Tibial artery (tissue), 4 donors: ENCODE measurements around the gene SNX2.

Source experiments
- DNase-seq, 2 donors: peaks; one replicate each; pipeline ENCODE4 v3.0.0-alpha.2; 2019
- H3K27ac ChIP-seq, 2 donors: fragments of 200-600 bp; sonication (generic) in 1 of 2; 1 replicate in 1 of 2; 2 replicates in 1 of 2; pipeline ENCODE4 v1.5.1; 2018 to 2019; ENCODE audit warnings: mild to moderate bottlenecking in 1 of 2
- H3K27me3 ChIP-seq, 2 donors: fragments of 200-600 bp; sonication (generic) in 1 of 2; one replicate each; pipeline versions ENCODE4 v1.5.1 to v1.6.0; 2016 to 2019
- H3K36me3 ChIP-seq, 3 donors: fragments of 200-600 bp; sonication (generic) in 2 of 3; one replicate each; pipeline ENCODE4 v1.5.1; 2016 to 2019; ENCODE audit warnings: mild to moderate bottlenecking in 2 of 3
- H3K4me1 ChIP-seq, 4 donors: fragments of 200-600 bp; sonication (generic) in 2 of 4; 1 replicate in 3 of 4; 2 replicates in 1 of 4; pipeline ENCODE4 v1.5.1; 2016 to 2019
- H3K4me3 ChIP-seq, 2 donors: fragments of 200-600 bp; sonication (generic) in 1 of 2; 1 replicate in 1 of 2; 2 replicates in 1 of 2; pipeline ENCODE4 v1.5.1; 2018 to 2019; ENCODE audit warnings: mild to moderate bottlenecking in 2 of 2
- H3K9me3 ChIP-seq, 3 donors: fragments of 200-600 bp; sonication (generic) in 1 of 3; one replicate each; pipeline ENCODE4 v1.5.1; 2016 to 2019
- intact Hi-C: fragments of 100-400 bp; cut with DNase I; formaldehyde crosslinking; loops from one replicate; pipeline ENCODE4 v1.15.0; 2023; ENCODE audit warnings: low total_unique reads
- TF ChIP-seq, protein P1 (sequence below), 2 experiments: fragments of 200-600 bp in 1 of 2; fragments of 450-650 bp in 1 of 2; IDR thresholded peaks; one replicate each; pipeline ENCODE4 v1.5.1; 2017 to 2019; ENCODE audit warnings: antibody characterized with exemption in 2 of 2, mild to moderate bottlenecking in 1 of 2, moderate library complexity in 1 of 2

Gene SNX2

DNA sequence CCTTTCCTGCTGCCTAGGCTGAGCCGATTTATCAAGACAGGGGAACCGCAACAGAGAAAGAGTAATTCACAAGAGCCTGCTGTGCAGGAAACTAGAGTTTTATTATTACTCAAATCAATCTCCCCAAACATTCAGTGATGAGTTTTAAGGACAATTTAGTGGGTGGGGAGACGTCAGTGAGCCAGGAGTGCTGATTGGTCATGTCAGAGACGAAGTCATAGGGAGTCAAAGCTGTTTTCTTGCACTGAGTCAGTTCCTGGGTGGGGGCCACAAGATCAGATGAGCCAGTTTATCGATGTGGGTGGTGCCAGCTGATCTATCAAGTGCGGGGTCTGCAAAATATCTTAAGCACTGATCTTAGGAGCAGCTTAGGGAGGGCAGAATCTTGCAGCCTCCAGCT, 89.5 kb downstream of the SNX2 start:
- intact Hi-C loops = no loop called here
- no peak for DNase-seq
- TF ChIP-seq, protein P1, sequence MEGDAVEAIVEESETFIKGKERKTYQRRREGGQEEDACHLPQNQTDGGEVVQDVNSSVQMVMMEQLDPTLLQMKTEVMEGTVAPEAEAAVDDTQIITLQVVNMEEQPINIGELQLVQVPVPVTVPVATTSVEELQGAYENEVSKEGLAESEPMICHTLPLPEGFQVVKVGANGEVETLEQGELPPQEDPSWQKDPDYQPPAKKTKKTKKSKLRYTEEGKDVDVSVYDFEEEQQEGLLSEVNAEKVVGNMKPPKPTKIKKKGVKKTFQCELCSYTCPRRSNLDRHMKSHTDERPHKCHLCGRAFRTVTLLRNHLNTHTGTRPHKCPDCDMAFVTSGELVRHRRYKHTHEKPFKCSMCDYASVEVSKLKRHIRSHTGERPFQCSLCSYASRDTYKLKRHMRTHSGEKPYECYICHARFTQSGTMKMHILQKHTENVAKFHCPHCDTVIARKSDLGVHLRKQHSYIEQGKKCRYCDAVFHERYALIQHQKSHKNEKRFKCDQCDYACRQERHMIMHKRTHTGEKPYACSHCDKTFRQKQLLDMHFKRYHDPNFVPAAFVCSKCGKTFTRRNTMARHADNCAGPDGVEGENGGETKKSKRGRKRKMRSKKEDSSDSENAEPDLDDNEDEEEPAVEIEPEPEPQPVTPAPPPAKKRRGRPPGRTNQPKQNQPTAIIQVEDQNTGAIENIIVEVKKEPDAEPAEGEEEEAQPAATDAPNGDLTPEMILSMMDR (IDR thresholded peaks at IDR 0.05) = no peak
- Histone ChIP-seq H3K27ac (no peak overlapping the region), H3K4me3 (no peak overlapping the region), H3K36me3 (peaks cover 0 to 25% (median 0%) of the 10 kb centered on the region in 3 donors), H3K27me3 (no peaks in the 10 kb centered on the region), H3K4me1 (no peaks in the 10 kb centered on the region), H3K9me3 (no peaks in the 10 kb centered on the region)

DNA sequence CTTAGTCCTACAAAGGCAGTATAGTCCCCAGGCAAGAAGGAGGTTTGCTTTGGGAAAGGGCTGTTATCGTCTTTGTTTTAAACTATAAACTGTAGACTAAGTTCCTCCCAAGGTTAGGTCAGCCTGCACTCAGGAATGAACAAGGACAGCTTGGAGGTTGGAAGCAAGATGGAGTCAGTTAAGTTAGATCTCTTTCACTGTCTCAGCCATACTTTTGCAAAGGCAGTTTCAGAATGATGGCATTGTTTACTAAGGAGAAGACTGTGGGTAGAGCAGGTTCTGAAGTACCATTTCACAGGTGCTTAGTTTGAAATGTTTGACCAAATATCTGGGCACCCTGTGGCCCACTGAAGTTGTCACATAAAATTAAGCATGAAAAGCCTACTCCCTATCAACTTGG, 90.0 kb downstream of the SNX2 start:
- Histone ChIP-seq H3K9me3 (no peaks in the 10 kb centered on the region), H3K27me3 (no peaks in the 10 kb centered on the region), H3K36me3 (peaks cover 0 to 25% (median 0%) of the 10 kb centered on the region in 3 donors), H3K4me3 (no peak overlapping the region), H3K4me1 (no peaks in the 10 kb centered on the region), H3K27ac (no peak overlapping the region)
- TF ChIP-seq, protein P1 (IDR thresholded peaks at IDR 0.05) = no peak
- DNase-seq = no peak
- intact Hi-C loops = no loop called here

DNA sequence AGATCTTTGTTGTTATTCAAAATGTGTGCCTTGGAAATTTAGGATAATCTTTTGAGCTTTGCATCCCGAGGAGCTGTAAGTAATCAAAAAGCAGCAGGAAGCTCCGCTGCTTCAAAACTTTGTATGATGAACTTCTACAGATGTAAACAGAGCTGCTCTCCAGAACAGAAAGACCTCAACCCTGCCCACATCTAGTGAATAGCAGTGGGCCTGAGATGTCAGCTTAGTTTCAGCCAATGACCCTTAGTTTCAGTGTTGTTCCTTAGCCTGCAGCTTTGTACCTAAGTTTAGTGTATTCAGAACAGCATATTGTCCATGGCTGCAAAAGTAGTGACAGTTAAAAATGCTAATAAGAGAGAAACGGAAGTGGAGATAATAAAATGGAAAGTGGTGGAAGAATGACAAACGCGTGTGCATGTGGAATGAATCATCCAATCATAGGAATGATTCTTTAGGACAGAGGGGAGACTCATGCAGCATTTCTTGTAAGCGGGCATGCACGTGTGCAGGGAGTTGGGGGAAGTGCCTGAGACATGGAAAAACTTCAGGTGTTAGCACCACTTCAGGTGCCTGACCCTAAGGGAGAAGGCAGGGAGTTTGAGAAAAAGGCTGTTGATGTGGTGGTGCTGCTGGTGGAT, 95.5 kb downstream of the SNX2 start:
- intact Hi-C loops = no loop called here
- H3K4me1 ChIP-seq = peaks cover 0 to 7% (median 0%) of the 10 kb centered on the region in 4 donors
- H3K9me3 ChIP-seq = no peaks in the 10 kb centered on the region
- no peak for DNase-seq
- TF ChIP-seq, protein P1 (IDR thresholded peaks at IDR 0.05) = no peak
- H3K27me3 ChIP-seq = no peaks in the 10 kb centered on the region
- peaks cover 0 to 25% (median 0%) of the 10 kb centered on the region in 3 donors for H3K36me3 ChIP-seq
- no peak overlapping the region for H3K4me3 ChIP-seq
- no peak overlapping the region for H3K27ac ChIP-seq

DNA sequence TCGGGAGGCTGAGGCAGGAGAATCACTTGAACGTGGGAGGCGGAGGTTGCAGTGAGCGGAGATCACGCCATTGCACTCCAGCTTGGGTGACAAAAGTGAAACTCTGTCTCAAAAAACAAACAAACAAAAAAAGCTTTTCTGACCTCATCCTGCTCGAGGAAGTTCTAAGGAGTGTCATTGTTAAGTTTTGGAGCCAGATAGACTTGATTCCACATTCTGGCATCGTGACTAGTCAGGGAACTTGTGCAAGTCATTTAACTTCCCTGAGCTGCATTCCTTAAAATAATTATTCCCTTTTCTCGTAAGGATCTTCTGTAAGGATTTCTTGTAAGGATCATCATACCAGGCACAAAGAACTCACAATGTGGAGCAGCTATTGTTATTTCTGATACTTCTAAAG, 96.8 kb downstream of the SNX2 start:
- no peaks in the 10 kb centered on the region for H3K9me3 ChIP-seq
- H3K36me3 ChIP-seq = peaks cover 0 to 18% (median 0%) of the 10 kb centered on the region in 3 donors
- no peak overlapping the region for H3K27ac ChIP-seq
- no peak overlapping the region for H3K4me3 ChIP-seq
- H3K4me1 ChIP-seq = peaks cover 0 to 7% (median 0%) of the 10 kb centered on the region in 4 donors
- TF ChIP-seq, protein P1 (IDR thresholded peaks at IDR 0.05) = no peak
- intact Hi-C loops = no loop called here
- DNase-seq = no peak
- no peaks in the 10 kb centered on the region for H3K27me3 ChIP-seq

DNA sequence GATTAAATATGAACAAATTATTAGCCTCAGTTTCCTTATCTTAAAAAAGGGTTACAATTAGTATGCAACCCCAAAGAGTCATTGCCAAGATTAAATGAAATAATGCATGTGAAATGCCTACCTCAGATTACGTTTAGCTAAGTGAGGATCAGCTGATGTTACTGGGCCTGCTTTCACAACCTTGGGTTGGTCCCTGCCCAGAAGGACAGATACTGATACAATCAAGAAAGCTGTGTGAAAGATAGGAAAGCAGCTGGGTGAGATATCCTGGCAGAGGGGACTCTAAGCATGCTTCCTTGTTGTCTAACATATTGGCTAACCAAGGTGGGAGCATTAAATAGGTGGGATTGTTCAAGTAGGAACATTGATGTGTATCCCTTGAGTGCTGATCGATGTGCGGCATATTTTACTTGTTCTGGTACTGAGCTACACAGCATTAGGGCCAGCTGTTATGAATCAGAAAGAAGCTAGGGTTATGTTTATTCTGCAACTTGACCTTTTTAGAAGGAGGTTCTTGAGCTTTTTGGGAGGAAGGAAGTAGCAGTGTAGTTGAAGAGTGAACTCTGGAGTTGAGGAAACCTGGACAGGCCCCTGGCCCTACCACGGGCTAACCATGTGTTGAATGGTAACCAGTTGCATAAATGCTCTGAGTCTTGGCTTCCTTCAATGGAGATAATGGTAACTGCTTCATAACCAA, 99.4 kb downstream of the SNX2 start:
- no peak for DNase-seq

More for the DNA sequence above, 99.4 kb downstream of the SNX2 start:
- Histone ChIP-seq H3K4me1 (peaks cover 0 to 7% (median 0%) of the 10 kb centered on the region in 4 donors), H3K4me3 (no peak overlapping the region), H3K9me3 (no peaks in the 10 kb centered on the region), H3K27me3 (no peaks in the 10 kb centered on the region), H3K27ac (no peak overlapping the region), H3K36me3 (no peaks in the 10 kb centered on the region)
- TF ChIP-seq, protein P1 (IDR thresholded peaks at IDR 0.05) = no peak
- intact Hi-C loops = no loop called here
